ENCODE measurements around the gene SPATA6. TPM values are rescaled to one million over a fixed set of nuclear protein-coding genes. Genes with fewer than 3 reads are reported as not detected.
"Not testable (repeated sequence)": the region's sequence is repeated elsewhere in the genome, so short reads cannot be mapped to it uniquely, and the experiment has no call there.

Gene SPATA6
- total and polyA plus RNA-seq, 4 donors, result 1.1 to 5.5 (median 2.4) TPM

GRCh38 chr1:48294656-48295055 is 177.3 kb downstream of the SPATA6 start:
- H3K4me1 ChIP-seq (ENCODE audit: control insufficient read depth in 4 of 4, insufficient read depth in 4 of 4, low read length in 3 of 4), result no peaks in the 10 kb centered on the region
- TF ChIP-seq, protein P1, sequence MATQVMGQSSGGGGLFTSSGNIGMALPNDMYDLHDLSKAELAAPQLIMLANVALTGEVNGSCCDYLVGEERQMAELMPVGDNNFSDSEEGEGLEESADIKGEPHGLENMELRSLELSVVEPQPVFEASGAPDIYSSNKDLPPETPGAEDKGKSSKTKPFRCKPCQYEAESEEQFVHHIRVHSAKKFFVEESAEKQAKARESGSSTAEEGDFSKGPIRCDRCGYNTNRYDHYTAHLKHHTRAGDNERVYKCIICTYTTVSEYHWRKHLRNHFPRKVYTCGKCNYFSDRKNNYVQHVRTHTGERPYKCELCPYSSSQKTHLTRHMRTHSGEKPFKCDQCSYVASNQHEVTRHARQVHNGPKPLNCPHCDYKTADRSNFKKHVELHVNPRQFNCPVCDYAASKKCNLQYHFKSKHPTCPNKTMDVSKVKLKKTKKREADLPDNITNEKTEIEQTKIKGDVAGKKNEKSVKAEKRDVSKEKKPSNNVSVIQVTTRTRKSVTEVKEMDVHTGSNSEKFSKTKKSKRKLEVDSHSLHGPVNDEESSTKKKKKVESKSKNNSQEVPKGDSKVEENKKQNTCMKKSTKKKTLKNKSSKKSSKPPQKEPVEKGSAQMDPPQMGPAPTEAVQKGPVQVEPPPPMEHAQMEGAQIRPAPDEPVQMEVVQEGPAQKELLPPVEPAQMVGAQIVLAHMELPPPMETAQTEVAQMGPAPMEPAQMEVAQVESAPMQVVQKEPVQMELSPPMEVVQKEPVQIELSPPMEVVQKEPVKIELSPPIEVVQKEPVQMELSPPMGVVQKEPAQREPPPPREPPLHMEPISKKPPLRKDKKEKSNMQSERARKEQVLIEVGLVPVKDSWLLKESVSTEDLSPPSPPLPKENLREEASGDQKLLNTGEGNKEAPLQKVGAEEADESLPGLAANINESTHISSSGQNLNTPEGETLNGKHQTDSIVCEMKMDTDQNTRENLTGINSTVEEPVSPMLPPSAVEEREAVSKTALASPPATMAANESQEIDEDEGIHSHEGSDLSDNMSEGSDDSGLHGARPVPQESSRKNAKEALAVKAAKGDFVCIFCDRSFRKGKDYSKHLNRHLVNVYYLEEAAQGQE (IDR thresholded peaks at IDR 0.05), result no peak
- TF ChIP-seq, protein P2, sequence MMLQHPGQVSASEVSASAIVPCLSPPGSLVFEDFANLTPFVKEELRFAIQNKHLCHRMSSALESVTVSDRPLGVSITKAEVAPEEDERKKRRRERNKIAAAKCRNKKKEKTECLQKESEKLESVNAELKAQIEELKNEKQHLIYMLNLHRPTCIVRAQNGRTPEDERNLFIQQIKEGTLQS (IDR thresholded peaks at IDR 0.05), result no peak
- no peak for TF ChIP-seq ZBTB33 (IDR thresholded peaks at IDR 0.05)
- no peak for TF ChIP-seq TAF1 (conservative IDR thresholded peaks at IDR 0.05)
- no peak for TF ChIP-seq JUND (IDR thresholded peaks at IDR 0.05)
- no peak for TF ChIP-seq YY1 (IDR thresholded peaks at IDR 0.05)
- TF ChIP-seq FOXA1 (IDR thresholded peaks at IDR 0.05), result no peak
- no peak overlapping the region for H3K27ac ChIP-seq (ENCODE audit: low read depth in 1 of 2, low read length in 2 of 2)
- DNase-seq (ENCODE audit: low spot score), result no peak
- H3K9ac ChIP-seq (ENCODE audit: low read depth in 1 of 2, low read length in 2 of 2), result no peak overlapping the region
- no peaks in the 10 kb centered on the region for H3K36me3 ChIP-seq (ENCODE audit: control insufficient read depth in 4 of 4, insufficient read depth in 3 of 4, low read depth in 1 of 4, low read length in 3 of 4)
- H3K9me3 ChIP-seq (ENCODE audit: control insufficient read depth in 4 of 4, low read length in 3 of 4), result no peaks in the 10 kb centered on the region
- 79% methylated on average over 1 of the region's 1 CpG for WGBS
- no peak overlapping the region for H3K4me3 ChIP-seq (ENCODE audit: low read depth in 1 of 3, low read length in 3 of 3)
- no peaks in the 10 kb centered on the region for H3K27me3 ChIP-seq (ENCODE audit: control insufficient read depth in 4 of 4, insufficient read depth in 4 of 4, low read length in 3 of 4)

DNA sequence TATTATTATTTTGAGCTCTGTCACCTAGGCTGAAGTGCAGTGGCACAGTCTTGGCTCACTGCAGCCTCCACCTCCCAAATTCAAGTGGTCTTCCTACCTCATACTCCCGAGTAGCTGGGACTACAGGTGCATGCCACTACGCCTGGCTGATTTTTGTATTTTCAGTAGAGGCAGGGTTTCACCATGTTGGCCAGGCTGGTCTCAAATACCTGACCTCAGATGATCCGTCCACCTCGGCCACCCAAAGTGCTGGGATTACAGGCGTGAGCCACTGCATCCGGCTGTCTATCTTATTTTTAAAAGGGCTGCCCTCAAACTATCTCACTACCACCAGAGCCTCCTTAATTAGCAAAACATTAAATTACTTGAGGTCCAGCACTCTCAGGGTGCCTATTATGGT is 177.9 kb downstream of the SPATA6 start:
- not testable (repeated sequence) for H3K9ac ChIP-seq (ENCODE audit: low read depth in 1 of 2, low read length in 2 of 2); DNase-seq (ENCODE audit: low spot score); H3K36me3 ChIP-seq (ENCODE audit: control insufficient read depth in 4 of 4, insufficient read depth in 3 of 4, low read depth in 1 of 4, low read length in 3 of 4); H3K4me1 ChIP-seq (ENCODE audit: control insufficient read depth in 4 of 4, insufficient read depth in 4 of 4, low read length in 3 of 4); H3K4me3 ChIP-seq (ENCODE audit: low read depth in 1 of 3, low read length in 3 of 3); H3K9me3 ChIP-seq (ENCODE audit: control insufficient read depth in 4 of 4, low read length in 3 of 4); H3K27me3 ChIP-seq (ENCODE audit: control insufficient read depth in 4 of 4, insufficient read depth in 4 of 4, low read length in 3 of 4); H3K27ac ChIP-seq (ENCODE audit: low read depth in 1 of 2, low read length in 2 of 2)
- 90% methylated on average over 6 of the region's 6 CpGs for WGBS

GRCh38 chr1:48292706-48293105 is 179.3 kb downstream of the SPATA6 start:
- Histone ChIP-seq H3K27me3 (ENCODE audit: control insufficient read depth in 4 of 4, insufficient read depth in 4 of 4, low read length in 3 of 4) (no peaks in the 10 kb centered on the region), H3K36me3 (ENCODE audit: control insufficient read depth in 4 of 4, insufficient read depth in 3 of 4, low read depth in 1 of 4, low read length in 3 of 4) (no peaks in the 10 kb centered on the region), H3K27ac (ENCODE audit: low read depth in 1 of 2, low read length in 2 of 2) (no peak overlapping the region), H3K9ac (ENCODE audit: low read depth in 1 of 2, low read length in 2 of 2) (no peak overlapping the region), H3K9me3 (ENCODE audit: control insufficient read depth in 4 of 4, low read length in 3 of 4) (no peaks in the 10 kb centered on the region), H3K4me1 (ENCODE audit: control insufficient read depth in 4 of 4, insufficient read depth in 4 of 4, low read length in 3 of 4) (no peaks in the 10 kb centered on the region), H3K4me3 (ENCODE audit: low read depth in 1 of 3, low read length in 3 of 3) (no peak overlapping the region)
- 88% methylated on average over 5 of the region's 5 CpGs for WGBS
- no peak for DNase-seq (ENCODE audit: low spot score)
- TF ChIP-seq RAD21 (IDR thresholded peaks at IDR 0.05), result no peak
- TF ChIP-seq ZBTB33 (IDR thresholded peaks at IDR 0.05), result no peak
- TF ChIP-seq FOXA1 (IDR thresholded peaks at IDR 0.05), result no peak
- TF ChIP-seq RXRA (IDR thresholded peaks at IDR 0.05), result no peak
- TF ChIP-seq YY1 (IDR thresholded peaks at IDR 0.05), result no peak
- TF ChIP-seq, protein P1 (IDR thresholded peaks at IDR 0.05), result no peak
- no peak for TF ChIP-seq HNF4G (IDR thresholded peaks at IDR 0.05)
- no peak for TF ChIP-seq TAF1 (conservative IDR thresholded peaks at IDR 0.05)
- no peak for TF ChIP-seq HNF4A (conservative IDR thresholded peaks at IDR 0.05)
- TF ChIP-seq CTCF (IDR thresholded peaks at IDR 0.05; ENCODE audit: low read depth, low read length, missing input control), result no peak
- TF ChIP-seq, protein P3, sequence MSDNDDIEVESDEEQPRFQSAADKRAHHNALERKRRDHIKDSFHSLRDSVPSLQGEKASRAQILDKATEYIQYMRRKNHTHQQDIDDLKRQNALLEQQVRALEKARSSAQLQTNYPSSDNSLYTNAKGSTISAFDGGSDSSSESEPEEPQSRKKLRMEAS (IDR thresholded peaks at IDR 0.05), result no peak
- no peak for TF ChIP-seq SP1 (IDR thresholded peaks at IDR 0.05)

Measured in liver (tissue), 9 donors.